Tibial nerve (tissue), 4 donors: ENCODE measurements around the gene PNMT.

Source experiments
- CTCF ChIP-seq, 5 experiments: fragments of 200-600 bp in 3 of 5; fragments of 450-650 bp in 2 of 5; sonication (generic) in 3 of 5; IDR thresholded peaks; one replicate each; pipeline ENCODE4 v1.5.1; 2016 to 2019; ENCODE audit warnings: antibody characterized with exemption in 5 of 5, mild to moderate bottlenecking in 3 of 5, moderate library complexity in 2 of 5
- EP300 ChIP-seq, 2 donors: sonication (generic); formaldehyde crosslinking; IDR thresholded peaks; one replicate each; pipeline ENCODE4 v1.6.1; 2017; ENCODE audit warnings: antibody characterized with exemption in 2 of 2, mild to moderate bottlenecking in 1 of 2
- POLR2A ChIP-seq, 2 donors: fragments of 450-650 bp; IDR thresholded peaks; one replicate each; pipeline ENCODE4 v1.6.1; 2017; ENCODE audit warnings: antibody characterized with exemption in 2 of 2, mild to moderate bottlenecking in 2 of 2, moderate library complexity in 2 of 2

- TF ChIP-seq CTCF (IDR thresholded peaks at IDR 0.05) (no peak), POLR2A (IDR thresholded peaks at IDR 0.05) (no peak), EP300 (IDR thresholded peaks at IDR 0.05) (no peak)
Observed at GRCh38 chr17:39631403-39631802, 36.9 kb upstream of the PNMT start.
